Activated CD4-positive, alpha-beta T cell treated with anti-CD3 and anti-CD28 coated beads for 1 hour (primary cell): ENCODE measurements around the gene MYOZ1.

Source experiments
- DNase-seq: peaks from one replicate; pipeline ENCODE4 v3.0.0-alpha.2; 2020

The MYOZ1 gene

DNA sequence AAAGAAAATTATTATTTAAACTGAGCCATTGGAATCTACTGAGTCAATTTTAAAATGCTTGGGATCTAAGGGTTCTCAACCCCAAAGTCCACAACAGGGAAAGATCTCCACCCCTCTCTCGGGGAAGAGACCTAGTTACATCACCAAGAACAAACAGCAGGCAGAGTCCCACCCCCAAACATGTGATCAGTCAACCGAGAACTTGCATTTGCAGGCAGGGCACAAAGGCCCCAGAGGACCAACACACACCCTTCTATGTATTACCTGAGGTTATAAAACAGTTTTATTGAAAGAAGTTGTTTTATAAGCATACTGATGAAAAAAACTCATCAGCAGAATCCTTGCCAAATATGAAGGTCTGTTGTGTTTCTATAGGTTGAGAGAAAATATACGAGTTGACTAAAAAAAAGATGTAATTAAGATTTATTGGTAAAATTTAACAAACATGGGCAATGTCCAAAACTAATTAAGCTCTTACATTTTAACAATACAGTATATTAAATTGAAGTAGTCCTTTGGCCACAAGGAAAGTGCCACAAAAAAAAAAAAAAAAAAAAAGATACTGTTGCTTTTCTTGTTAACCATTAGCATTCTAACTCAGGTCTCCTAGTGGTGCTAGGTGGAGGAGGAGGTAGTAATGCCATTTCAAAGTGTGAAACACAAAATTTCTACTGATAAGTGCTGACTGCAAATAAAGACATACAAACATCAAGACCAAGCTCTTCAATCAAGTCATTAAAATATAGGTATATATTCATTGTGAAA is 49.2 kb downstream of the MYOZ1 start:
- no peak for DNase-seq

DNA sequence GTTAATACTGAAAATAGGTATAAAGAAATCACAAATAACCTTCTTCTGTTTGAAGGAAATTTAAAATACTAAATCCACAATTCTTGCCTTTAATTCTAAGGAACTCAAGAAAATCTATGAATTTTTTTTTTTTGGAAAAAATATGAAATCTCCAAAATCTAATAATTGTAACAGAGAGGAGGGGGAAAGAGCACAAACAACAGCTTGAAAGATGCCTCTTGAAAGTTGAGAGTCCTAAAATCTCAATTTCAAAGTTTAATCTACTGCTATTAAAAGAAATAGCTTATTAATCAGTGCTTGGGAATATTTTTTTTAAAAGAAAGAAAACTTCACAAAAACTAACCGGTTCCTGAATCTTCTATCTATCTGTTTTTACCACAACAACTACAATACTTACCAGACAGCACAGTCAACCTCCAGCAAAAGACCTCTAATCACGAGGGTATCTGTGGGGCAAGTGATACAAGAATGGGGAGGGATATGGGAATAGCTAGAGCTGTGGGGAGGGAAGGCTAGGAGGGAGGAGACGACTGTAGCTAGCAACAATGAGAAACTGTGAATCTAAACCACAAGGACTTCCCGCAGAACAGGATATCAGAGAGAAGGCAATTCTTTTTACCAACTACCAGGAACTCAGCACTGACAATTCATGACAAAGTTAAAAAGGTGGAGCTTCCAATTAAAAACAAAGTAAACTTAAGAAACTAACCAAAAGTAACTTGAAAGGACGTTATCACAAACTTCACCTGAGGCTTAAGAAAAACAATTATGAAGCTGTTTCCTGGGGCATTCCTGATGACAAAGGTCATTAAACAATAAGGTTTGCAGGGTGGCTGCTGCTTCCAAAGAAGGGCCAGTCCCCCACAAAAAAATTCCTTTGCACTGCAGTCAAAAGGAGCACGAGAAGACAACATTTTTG is 50.1 kb downstream of the MYOZ1 start, which contains the start of gene USP54:
Gene USP54, minus strand, starts transcription at position 462 of the 919 bp plus-strand sequence. CDS start 15,684 bp downstream, outside the sequence.
- DNase-seq, result no peak

DNA sequence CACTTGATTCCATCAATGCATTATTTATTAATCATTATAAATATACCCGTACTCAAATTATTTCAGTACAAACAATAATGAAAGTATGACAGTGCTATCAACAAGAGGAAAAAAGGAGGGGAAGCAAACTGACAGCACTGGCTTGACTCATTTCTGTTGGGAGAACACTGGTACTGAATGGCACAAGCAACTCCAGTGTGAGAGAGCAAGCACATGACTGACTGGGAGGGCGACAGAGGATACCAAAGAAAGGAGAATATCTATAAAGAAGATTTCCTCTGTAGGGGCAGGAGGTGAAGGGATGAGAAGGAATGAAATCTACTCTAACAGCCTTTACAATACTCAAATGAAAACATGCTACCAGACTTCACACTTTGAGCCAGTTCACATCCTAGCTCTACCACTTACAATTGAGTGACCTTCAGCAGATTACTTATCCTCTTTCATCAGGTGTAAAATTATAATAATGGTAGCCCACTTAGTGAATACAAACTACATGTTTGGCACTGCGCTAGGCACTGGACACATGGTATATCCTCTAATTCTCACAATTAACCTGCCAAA is 51.6 kb downstream of the MYOZ1 start:
- no peak for DNase-seq

DNA sequence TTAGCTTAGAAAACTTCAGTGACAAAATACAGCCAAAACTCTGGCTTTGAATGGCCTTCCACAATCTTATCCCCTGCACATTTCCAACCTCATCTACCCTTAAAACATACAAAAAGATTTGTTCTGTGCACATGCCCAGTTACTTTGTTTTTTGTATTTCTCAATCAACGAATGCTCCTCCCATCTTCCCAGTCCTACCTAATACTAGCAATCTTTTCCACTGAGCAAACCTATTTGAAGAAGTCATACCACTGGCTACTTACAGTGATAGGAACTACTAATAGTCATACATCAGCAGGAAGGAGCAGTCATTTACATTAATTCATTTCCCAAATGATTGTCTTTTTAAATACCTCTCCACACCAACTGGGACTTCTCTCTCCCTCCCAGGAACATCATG is 52.6 kb downstream of the MYOZ1 start:
- no peak for DNase-seq

DNA sequence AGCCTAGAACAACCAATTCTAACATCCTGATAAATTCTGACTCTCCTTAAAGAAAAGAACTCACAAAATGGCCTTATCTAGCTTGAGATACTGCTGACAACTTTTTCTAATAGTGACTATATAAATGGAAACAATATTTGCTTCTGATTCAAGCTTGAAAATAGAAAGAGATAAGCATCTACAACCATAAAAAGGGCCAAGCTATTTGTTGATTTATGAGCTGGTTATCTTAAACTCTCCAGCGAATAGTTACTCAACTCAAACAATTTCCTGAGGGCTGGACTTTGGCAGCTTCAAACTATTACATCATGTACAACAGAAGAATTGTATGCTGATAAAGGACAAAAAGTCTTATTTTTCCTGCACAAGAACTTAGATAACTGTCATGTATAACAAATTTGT is 54.7 kb downstream of the MYOZ1 start:
- DNase-seq, result no peak

DNA sequence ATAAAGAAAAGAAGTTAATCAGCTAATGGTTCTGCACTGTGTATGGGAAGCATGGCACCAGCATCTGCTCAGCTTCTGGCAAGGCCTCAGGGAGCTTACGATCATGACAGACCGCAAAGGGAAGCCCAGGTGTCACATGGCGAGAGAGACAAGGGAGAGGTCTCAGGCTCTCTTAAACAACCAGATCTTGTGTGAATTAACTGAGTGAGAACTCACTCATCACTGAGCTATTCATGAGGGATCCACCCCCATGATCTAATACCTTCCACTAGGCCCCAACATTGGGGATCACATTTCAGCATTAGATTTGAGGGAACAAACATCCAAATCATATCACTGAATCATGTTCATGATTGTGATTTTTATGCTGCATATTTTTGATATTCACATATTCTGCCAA is 55.9 kb downstream of the MYOZ1 start:
- no peak for DNase-seq

DNA sequence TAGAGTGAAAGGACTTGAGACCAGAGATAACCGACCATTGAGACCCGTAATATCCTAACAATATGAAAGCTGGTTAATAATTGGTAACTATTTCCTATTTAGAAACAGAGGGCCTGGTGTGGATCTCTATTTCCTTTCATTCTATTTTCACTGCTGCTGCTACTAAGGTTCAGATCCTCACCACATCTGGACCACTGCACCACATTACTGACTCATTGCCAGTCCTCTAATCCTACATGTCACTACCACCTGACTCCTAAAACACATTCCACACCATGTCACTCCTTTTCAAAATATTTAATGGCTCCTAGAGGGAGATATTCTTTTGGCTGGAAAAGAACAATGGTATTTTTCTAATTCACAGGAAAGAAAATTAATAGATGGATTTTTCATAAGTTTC is 56.5 kb downstream of the MYOZ1 start:
- DNase-seq, result no peak

DNA sequence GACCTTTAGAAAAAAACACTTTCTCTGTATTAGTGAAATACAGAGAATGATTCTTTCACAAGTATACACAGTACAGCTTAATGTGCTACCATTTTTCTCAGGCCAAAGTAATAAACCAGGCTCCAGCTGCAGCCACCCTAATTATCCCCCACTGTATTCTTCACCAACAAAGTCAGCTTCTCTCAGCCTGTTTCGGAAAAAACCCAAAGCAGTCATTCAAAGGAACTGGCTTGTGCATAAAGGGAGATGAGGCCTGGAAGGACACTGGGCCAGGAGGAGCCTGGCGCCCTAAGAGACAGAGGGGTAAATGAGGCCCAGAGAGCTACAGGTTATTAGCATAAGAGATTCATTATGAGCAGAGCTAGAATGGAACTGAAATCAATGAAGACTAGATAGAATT is 59.4 kb downstream of the MYOZ1 start:
- DNase-seq, result no peak
